ENCODE data around the gene IFRD2. TPM values are rescaled to one million over a fixed set of nuclear protein-coding genes. Genes with fewer than 3 reads are reported as not detected.

Gene IFRD2
- total RNA-seq, 1 experiment from 2014 or later = 89.5 TPM

DNA sequence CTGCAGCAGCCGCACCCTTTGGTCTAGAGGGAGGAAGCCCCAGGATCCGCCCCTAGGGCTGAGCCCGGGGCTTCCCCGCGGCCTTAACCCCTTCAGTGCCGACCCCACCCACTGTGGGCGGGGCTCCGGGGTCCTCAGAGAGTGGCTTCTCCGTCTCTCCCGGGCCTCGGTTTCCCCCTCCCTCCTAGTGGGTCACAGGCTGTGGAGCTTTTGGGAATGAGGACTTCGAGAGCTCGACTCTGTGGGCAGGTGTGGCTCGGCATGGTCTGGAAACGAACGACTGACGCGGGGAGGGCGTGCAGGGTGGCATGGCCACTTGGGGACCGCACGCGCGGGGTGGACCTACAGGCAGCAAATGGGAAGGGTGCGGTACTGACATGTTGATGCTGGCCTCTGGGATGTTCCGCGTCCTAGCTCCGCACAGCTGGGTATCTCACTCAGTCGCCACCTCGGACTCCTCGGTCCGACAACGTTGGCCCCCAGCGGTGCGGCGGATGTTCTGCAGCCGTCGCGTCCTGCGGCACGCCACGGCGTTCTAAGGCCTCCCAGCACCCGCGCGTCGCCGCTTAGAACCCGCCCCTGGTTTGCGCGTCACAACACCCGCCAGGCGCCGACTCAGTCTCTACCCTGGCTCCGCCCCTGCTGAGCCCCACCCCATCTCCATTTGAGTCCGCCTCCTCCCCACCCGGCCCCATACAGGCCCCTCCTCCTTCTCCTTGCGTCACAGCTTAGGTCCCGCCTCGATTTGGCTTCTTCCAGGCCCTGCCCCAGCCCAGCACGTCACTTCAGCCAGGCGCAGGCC, 6.8 kb upstream of the IFRD2 start, which contains the start of the genes HYAL3 and NAA80:
Gene HYAL3, minus strand, starts transcription at position 570 of the 802 bp plus-strand sequence. CDS start 3,803 bp downstream, outside the sequence.
Gene NAA80, minus strand, starts transcription at position 570 of the 802 bp plus-strand sequence. CDS start 1,942 bp downstream, outside the sequence.
- no TSS peak for BruUV-seq (replicated peaks)
- no peaks in the 10 kb centered on the region for H3K9me3 Mint-ChIP-seq (ENCODE audit: unreplicated experiment)
- H3K9me3 ChIP-seq = no peaks in the 10 kb centered on the region
- TF ChIP-seq, protein P1, sequence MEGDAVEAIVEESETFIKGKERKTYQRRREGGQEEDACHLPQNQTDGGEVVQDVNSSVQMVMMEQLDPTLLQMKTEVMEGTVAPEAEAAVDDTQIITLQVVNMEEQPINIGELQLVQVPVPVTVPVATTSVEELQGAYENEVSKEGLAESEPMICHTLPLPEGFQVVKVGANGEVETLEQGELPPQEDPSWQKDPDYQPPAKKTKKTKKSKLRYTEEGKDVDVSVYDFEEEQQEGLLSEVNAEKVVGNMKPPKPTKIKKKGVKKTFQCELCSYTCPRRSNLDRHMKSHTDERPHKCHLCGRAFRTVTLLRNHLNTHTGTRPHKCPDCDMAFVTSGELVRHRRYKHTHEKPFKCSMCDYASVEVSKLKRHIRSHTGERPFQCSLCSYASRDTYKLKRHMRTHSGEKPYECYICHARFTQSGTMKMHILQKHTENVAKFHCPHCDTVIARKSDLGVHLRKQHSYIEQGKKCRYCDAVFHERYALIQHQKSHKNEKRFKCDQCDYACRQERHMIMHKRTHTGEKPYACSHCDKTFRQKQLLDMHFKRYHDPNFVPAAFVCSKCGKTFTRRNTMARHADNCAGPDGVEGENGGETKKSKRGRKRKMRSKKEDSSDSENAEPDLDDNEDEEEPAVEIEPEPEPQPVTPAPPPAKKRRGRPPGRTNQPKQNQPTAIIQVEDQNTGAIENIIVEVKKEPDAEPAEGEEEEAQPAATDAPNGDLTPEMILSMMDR (IDR thresholded peaks at IDR 0.05; ENCODE audit: insufficient read depth in 1 of 2, low read depth in 1 of 2, low read length in 1 of 2, severe bottlenecking in 1 of 2, unreplicated experiment in 1 of 2) = peak; percentile 15 to 26
- no peaks in the 10 kb centered on the region for H3K27me3 ChIP-seq (replicated peaks; ENCODE audit: control insufficient read depth, insufficient read depth, low read length)
- H3K27me3 Mint-ChIP-seq (ENCODE audit: insufficient read depth, unreplicated experiment) = no peaks in the 10 kb centered on the region
- CTCF ChIA-PET = interaction anchor here (0.7 to 1.3 kb wide), 10 partner anchors 17 to 1200 kb away, joined by 3 to 8 read pairs (median 4); partner anchors contain the start of gene LSMEM2
- H3K36me3 ChIP-seq (ENCODE audit: control insufficient read depth, insufficient read depth, low read length) = no peaks in the 10 kb centered on the region; the same call in 1 of the 2 replicates
- H3K36me3 Mint-ChIP-seq (ENCODE audit: insufficient read depth, unreplicated experiment) = peaks cover 11% of the 10 kb centered on the region
- peak; percentile 99 for DNase-seq
- H3K4me3 ChIP-seq (ENCODE audit: low read depth, low read length) = peak within 1 kb of the TSS; percentile 47
- POLR2A ChIA-PET = interaction anchor here (0.6 to 1.4 kb wide), 8 partner anchors 11 to 1281 kb away, joined by 3 to 17 read pairs (median 6); partner anchors contain the start of genes DALRD3 and GNAI2
- peak within 1 kb of the TSS; percentile 95 for H3K27ac Mint-ChIP-seq (ENCODE audit: unreplicated experiment)
- peak within 1 kb of the TSS; percentile 97 for H3K4me3 Mint-ChIP-seq (ENCODE audit: unreplicated experiment)
- intact Hi-C loops (cut with micrococcal nuclease; ENCODE audit: unreplicated experiment) = loop anchor here (1.0 to 2.0 kb wide), 4 partner anchors 18 to 62 kb away; partner anchors contain the start of gene GNAI2
- peaks cover 11% of the 10 kb centered on the region for H3K4me1 Mint-ChIP-seq (ENCODE audit: low read depth, unreplicated experiment)
- peaks cover 20% of the 10 kb centered on the region for H3K4me1 ChIP-seq

DNA sequence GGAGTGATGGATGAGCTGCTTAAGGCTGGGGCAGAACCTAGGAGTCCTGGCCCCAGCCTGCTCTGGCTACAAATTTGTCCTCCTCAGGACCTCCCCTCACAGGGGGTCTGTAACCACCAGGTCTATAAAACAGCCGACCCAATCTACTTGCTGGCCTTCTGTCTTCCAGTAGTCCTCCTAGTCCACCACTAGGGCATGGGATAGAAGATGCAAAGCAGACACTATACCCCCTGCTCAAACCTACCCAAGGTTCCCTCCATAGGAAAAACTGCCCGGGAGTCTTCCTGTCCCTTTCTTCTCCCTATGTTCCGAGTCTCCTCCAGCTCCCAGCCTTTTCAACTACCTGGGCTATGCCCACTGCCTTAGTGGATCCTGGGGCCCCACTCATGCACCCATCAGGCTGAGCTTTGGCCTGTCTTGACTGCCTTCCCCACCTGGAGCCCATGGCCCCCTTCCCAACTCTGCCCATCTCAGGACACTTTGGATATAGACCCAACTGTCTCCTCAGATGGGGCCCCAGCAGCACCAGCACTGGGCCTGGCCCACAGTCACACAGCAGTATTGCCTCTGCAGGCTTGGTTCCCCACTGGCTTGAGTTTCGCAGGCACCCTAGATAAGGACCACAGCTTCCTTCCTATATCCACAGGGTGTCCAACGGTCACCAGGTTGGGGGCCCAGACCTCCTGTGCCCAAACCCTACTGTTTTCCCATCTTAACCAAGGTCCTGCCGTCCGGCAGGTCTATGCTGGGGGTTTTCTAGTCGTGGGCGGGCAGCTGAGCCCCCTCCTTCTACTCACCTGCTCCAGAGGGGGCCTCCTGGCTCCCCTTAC, 5.9 kb upstream of the IFRD2 start:
- H3K27me3 ChIP-seq (replicated peaks; ENCODE audit: control insufficient read depth, insufficient read depth, low read length) = no peaks in the 10 kb centered on the region
- no peaks in the 10 kb centered on the region; the same call in 1 of the 2 replicates for H3K36me3 ChIP-seq (ENCODE audit: control insufficient read depth, insufficient read depth, low read length)
- Mint-ChIP-seq H3K4me1 (ENCODE audit: low read depth, unreplicated experiment) (peaks cover 12% of the 10 kb centered on the region), H3K27ac (ENCODE audit: unreplicated experiment) (peak overlapping the region; percentile 95), H3K27me3 (ENCODE audit: insufficient read depth, unreplicated experiment) (no peaks in the 10 kb centered on the region), H3K36me3 (ENCODE audit: insufficient read depth, unreplicated experiment) (peaks cover 11% of the 10 kb centered on the region), H3K9me3 (ENCODE audit: unreplicated experiment) (no peaks in the 10 kb centered on the region), H3K4me3 (ENCODE audit: unreplicated experiment) (peak overlapping the region; percentile 97)
- BruUV-seq (replicated peaks) = TSS peak; percentile 45
- H3K9me3 ChIP-seq = no peaks in the 10 kb centered on the region
- TF ChIP-seq, protein P1 (IDR thresholded peaks at IDR 0.05; ENCODE audit: insufficient read depth in 1 of 2, low read depth in 1 of 2, low read length in 1 of 2, severe bottlenecking in 1 of 2, unreplicated experiment in 1 of 2) = peak in 1 of 2 experiments; percentile 16
- ChIA-PET CTCF (no interaction called here), POLR2A (no interaction called here)
- peaks cover 18% of the 10 kb centered on the region for H3K4me1 ChIP-seq
- intact Hi-C loops (cut with micrococcal nuclease; ENCODE audit: unreplicated experiment) = loop anchor here (2.0 kb wide), 3 partner anchors 17 to 61 kb away; partner anchors contain the start of gene GNAI2
- H3K4me3 ChIP-seq (ENCODE audit: low read depth, low read length) = peak overlapping the region; percentile 47
- no peak for DNase-seq

DNA sequence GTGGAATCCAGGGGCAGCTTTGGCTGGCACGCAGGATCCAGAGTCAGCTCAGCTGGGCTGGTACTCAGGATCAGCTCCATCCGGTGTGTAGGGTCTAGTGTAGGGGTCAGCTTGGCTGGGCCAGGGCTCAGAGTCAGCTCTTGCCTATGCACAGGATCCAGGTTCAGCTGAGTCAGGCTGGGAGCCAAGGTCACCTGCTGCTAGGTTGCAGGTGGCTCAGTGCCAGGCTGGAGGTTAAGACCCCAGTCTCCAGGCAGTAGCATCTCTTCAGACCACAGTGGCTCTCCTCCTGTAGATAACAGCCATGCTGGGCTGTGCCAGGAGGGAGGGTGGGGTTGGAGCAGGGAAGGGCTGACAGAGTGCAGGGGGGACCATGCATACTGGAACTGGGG, 5.2 kb upstream of the IFRD2 start:
- TF ChIP-seq, protein P1 (IDR thresholded peaks at IDR 0.05; ENCODE audit: insufficient read depth in 1 of 2, low read depth in 1 of 2, low read length in 1 of 2, severe bottlenecking in 1 of 2, unreplicated experiment in 1 of 2) = no peak
- Histone ChIP-seq H3K9me3 (no peaks in the 10 kb centered on the region), H3K4me1 (peaks cover 19% of the 10 kb centered on the region), H3K4me3 (ENCODE audit: low read depth, low read length) (no peak overlapping the region), H3K27me3 (replicated peaks; ENCODE audit: control insufficient read depth, insufficient read depth, low read length) (no peaks in the 10 kb centered on the region), H3K36me3 (ENCODE audit: control insufficient read depth, insufficient read depth, low read length) (no peaks in the 10 kb centered on the region; the same call in 1 of the 2 replicates)
- no peaks in the 10 kb centered on the region for H3K27me3 Mint-ChIP-seq (ENCODE audit: insufficient read depth, unreplicated experiment)
- H3K4me3 Mint-ChIP-seq (ENCODE audit: unreplicated experiment) = no peak overlapping the region
- intact Hi-C loops (cut with micrococcal nuclease; ENCODE audit: unreplicated experiment) = no loop called here
- H3K9me3 Mint-ChIP-seq (ENCODE audit: unreplicated experiment) = no peaks in the 10 kb centered on the region
- H3K36me3 Mint-ChIP-seq (ENCODE audit: insufficient read depth, unreplicated experiment) = peaks cover 15% of the 10 kb centered on the region
- POLR2A ChIA-PET = no interaction called here
- H3K27ac Mint-ChIP-seq (ENCODE audit: unreplicated experiment) = no peak overlapping the region
- peak in 1 of 2 experiments; percentile 26 for DNase-seq
- CTCF ChIA-PET = no interaction called here
- H3K4me1 Mint-ChIP-seq (ENCODE audit: low read depth, unreplicated experiment) = peaks cover 15% of the 10 kb centered on the region
- no TSS peak for BruUV-seq (replicated peaks)

Data from Caco-2 (cell line).